Peyer's patch (tissue), 4 donors: ENCODE measurements around the gene CHAMP1. TPM values are rescaled to one million over a fixed set of nuclear protein-coding genes. Genes with fewer than 3 reads are reported as not detected.
"Not testable (repeated sequence)": the region's sequence is repeated elsewhere in the genome, so short reads cannot be mapped to it uniquely, and the experiment has no call there.

Experiments
- DNase-seq, 3 donors: peaks; one replicate each; pipeline ENCODE4 v3.0.0-alpha.2; 2017 to 2019
- H3K27ac ChIP-seq, 4 donors: fragments of 200-600 bp; sonication (generic); one replicate each; pipeline ENCODE4 v1.5.1; 2016 to 2019
- H3K27me3 ChIP-seq, 2 donors: fragments of 200-600 bp; sonication (generic); one replicate each; pipeline ENCODE4 v1.5.1; 2019
- H3K36me3 ChIP-seq, 3 donors: fragments of 200-600 bp; sonication (generic); one replicate each; pipeline ENCODE4 v1.5.1; 2016 to 2019
- H3K4me1 ChIP-seq, 4 donors: fragments of 200-600 bp; sonication (generic); one replicate each; pipeline ENCODE4 v1.5.1; 2016 to 2019
- H3K4me3 ChIP-seq, 4 donors: fragments of 200-600 bp; sonication (generic); 1 replicate in 3 of 4; 2 replicates in 1 of 4; pipeline ENCODE4 v1.5.1; 2016 to 2019; ENCODE audit warnings: mild to moderate bottlenecking in 1 of 4
- H3K9me3 ChIP-seq, 4 donors: fragments of 200-600 bp; sonication (generic); one replicate each; pipeline ENCODE4 v1.5.1; 2016 to 2019; ENCODE audit warnings: mild to moderate bottlenecking in 1 of 4
- CTCF ChIP-seq, 6 experiments: fragments of 450-650 bp in 4 of 6; fragments of 200-600 bp in 2 of 6; sonication (generic) in 1 of 6; IDR thresholded peaks; one replicate each; pipeline ENCODE4 v1.5.1; 2017 to 2019; ENCODE audit warnings: antibody characterized with exemption in 6 of 6, mild to moderate bottlenecking in 3 of 6, moderate library complexity in 1 of 6
- POLR2A ChIP-seq, 2 donors: fragments of 450-650 bp; IDR thresholded peaks; one replicate each; pipeline ENCODE4 v1.5.1; 2017; ENCODE audit warnings: antibody characterized with exemption in 2 of 2, mild to moderate bottlenecking in 2 of 2, moderate library complexity in 2 of 2
- small RNA-seq, 2 donors: library from RNA; depleted of rRNA; stranded (forward); fragments of <200 nt; gene quantifications; one replicate each; pipeline ENCODE3, GENCODE V24; 2016
- total RNA-seq, 4 donors: library from RNA; depleted of rRNA; stranded (reverse); fragments of >200 nt; gene quantifications; one replicate each; pipeline ENCODE4 v1.1.0, GENCODE V29; 2016

Gene CHAMP1
- total RNA-seq, 4 donors from 2014 or later = 8.5 to 19.6 (median 15.5) TPM

GRCh38 chr13:114338959-114339358 is 24.7 kb downstream of the CHAMP1 start:
- no peaks in the 10 kb centered on the region for H3K36me3 ChIP-seq
- no peaks in the 10 kb centered on the region for H3K27me3 ChIP-seq
- no peak overlapping the region for H3K27ac ChIP-seq
- H3K4me1 ChIP-seq = peaks cover 0 to 8% (median 0%) of the 10 kb centered on the region in 4 donors
- H3K9me3 ChIP-seq = no peaks in the 10 kb centered on the region
- TF ChIP-seq CTCF (IDR thresholded peaks at IDR 0.05) (no peak), POLR2A (IDR thresholded peaks at IDR 0.05) (no peak)
- DNase-seq = no peak
- no peak overlapping the region for H3K4me3 ChIP-seq

- Histone ChIP-seq H3K4me3 (no peak overlapping the region), H3K36me3 (no peaks in the 10 kb centered on the region), H3K9me3 (no peaks in the 10 kb centered on the region), H3K4me1 (no peaks in the 10 kb centered on the region), H3K27ac (no peak overlapping the region), H3K27me3 (no peaks in the 10 kb centered on the region)
- peak in 2 of 3 donors; percentile 31 to 74 for DNase-seq
- peak; percentile 42 to 76 (median 64) for TF ChIP-seq CTCF (IDR thresholded peaks at IDR 0.05)
- TF ChIP-seq POLR2A (IDR thresholded peaks at IDR 0.05) = no peak
Observed at GRCh38 chr13:114339857-114340534, 25.7 kb downstream of the CHAMP1 start.

- no peak overlapping the region for H3K4me3 ChIP-seq
- H3K9me3 ChIP-seq = no peaks in the 10 kb centered on the region
- no peak overlapping the region for H3K27ac ChIP-seq
- TF ChIP-seq POLR2A (IDR thresholded peaks at IDR 0.05) = no peak
- no peak for TF ChIP-seq CTCF (IDR thresholded peaks at IDR 0.05)
- H3K36me3 ChIP-seq = no peaks in the 10 kb centered on the region
- no peak for DNase-seq
- H3K4me1 ChIP-seq = no peaks in the 10 kb centered on the region
- H3K27me3 ChIP-seq = no peaks in the 10 kb centered on the region
Observed at GRCh38 chr13:114341003-114341777, 26.9 kb downstream of the CHAMP1 start.

- not testable (repeated sequence) for H3K27ac ChIP-seq, H3K9me3 ChIP-seq, H3K36me3 ChIP-seq, DNase-seq, H3K4me1 ChIP-seq, H3K4me3 ChIP-seq, H3K27me3 ChIP-seq
Observed at GRCh38 chr13:114347256-114347655, 33.0 kb downstream of the CHAMP1 start.

GRCh38 chr13:114352763-114353162 is 38.5 kb downstream of the CHAMP1 start:
- not testable (repeated sequence) for H3K27me3 ChIP-seq, DNase-seq
- TF ChIP-seq CTCF (IDR thresholded peaks at IDR 0.05) = peak in 4 of 6 experiments; percentile 21 to 49 (median 30)

GRCh38 chr13:114353382-114353781 is 39.1 kb downstream of the CHAMP1 start:
- H3K4me3 ChIP-seq, H3K27ac ChIP-seq, DNase-seq, H3K27me3 ChIP-seq, H3K4me1 ChIP-seq, H3K9me3 ChIP-seq, H3K36me3 ChIP-seq: not testable (repeated sequence)

More at GRCh38 chr13:114352763-114353162, 38.5 kb downstream of the CHAMP1 start:
- not testable (repeated sequence) for H3K4me1 ChIP-seq, H3K9me3 ChIP-seq, H3K36me3 ChIP-seq, H3K4me3 ChIP-seq, H3K27ac ChIP-seq

Small RNA genes within 50 kb of the gene (small RNA-seq; reads per million reads assigned to genes)
- 0 reads per million in 2 donors for gene MIR4502

Other genes with a start within 250 kb of the CHAMP1 start
- 10 to 100 TPM in 1 of 4 donors, 1 to 10 TPM in 3; 3.5 to 41.3 (median 6.9) TPM for gene RASA3, start 181.9 kb upstream of the CHAMP1 start, total RNA-seq
- gene CFAP97D2, start 135.2 kb upstream of the CHAMP1 start, total RNA-seq = not detected
- gene CDC16, start 79.6 kb upstream of the CHAMP1 start, total RNA-seq = 100 to 1,000 TPM in 1 of 4 donors, 10 to 100 TPM in 3; 50.1 to 149 (median 69.7) TPM
- 10 to 100 TPM; 28.9 to 85.8 (median 33.4) TPM for gene UPF3A, start 32.9 kb upstream of the CHAMP1 start, total RNA-seq